ENCODE results near the gene PITPNC1. TPM values are rescaled to one million over a fixed set of nuclear protein-coding genes. Genes with fewer than 3 reads are reported as not detected.

PITPNC1 gene
- polyA plus RNA-seq, 1 experiment = 9.1 TPM

GRCh38 chr17:67659028-67659427 lies 281.9 kb downstream of the PITPNC1 start:
- POLR2A ChIA-PET = no interaction called here
- no peak for DNase-seq (ENCODE audit: low read depth, low spot score)
- CTCF ChIA-PET = no interaction called here

GRCh38 chr17:67662712-67663111 lies 285.6 kb downstream of the PITPNC1 start:
- POLR2A ChIA-PET = no interaction called here
- CTCF ChIA-PET = interaction anchor here (1.6 kb wide), 1 partner anchor 275 kb away, joined by 5 read pairs; no protein-coding TSS in a partner anchor

More at GRCh38 chr17:67659028-67659427, 281.9 kb downstream of the PITPNC1 start:
- H3K27me3 ChIP-seq (ENCODE audit: control insufficient read depth, insufficient read depth, low read length) = no peaks in the 10 kb centered on the region
- H3K9me3 ChIP-seq (ENCODE audit: control insufficient read depth, insufficient read depth, low read length) = no peaks in the 10 kb centered on the region; the same call in 1 of the 2 replicates
- H3K27ac ChIP-seq (ENCODE audit: low read depth, low read length) = no peak overlapping the region
- no peak overlapping the region for H3K4me3 ChIP-seq (ENCODE audit: low read depth, low read length)
- no peak for TF ChIP-seq CTCF (IDR thresholded peaks at IDR 0.05; ENCODE audit: low read depth, low read length)

GRCh38 chr17:67663457-67663856 lies 286.4 kb downstream of the PITPNC1 start:
- ChIA-PET CTCF (interaction anchor here (1.0 to 1.6 kb wide), 2 partner anchors 26 to 276 kb away, joined by 3 to 5 read pairs; no protein-coding TSS in a partner anchor), POLR2A (no interaction called here)
- Histone ChIP-seq H3K9me3 (ENCODE audit: control insufficient read depth, insufficient read depth, low read length) (no peaks in the 10 kb centered on the region), H3K27ac (ENCODE audit: low read depth, low read length) (no peak overlapping the region), H3K4me3 (ENCODE audit: low read depth, low read length) (no peak overlapping the region), H3K27me3 (ENCODE audit: control insufficient read depth, insufficient read depth, low read length) (no peaks in the 10 kb centered on the region)
- no peak for DNase-seq (ENCODE audit: low read depth, low spot score)
- no peak for TF ChIP-seq CTCF (IDR thresholded peaks at IDR 0.05; ENCODE audit: low read depth, low read length)

More at GRCh38 chr17:67662712-67663111, 285.6 kb downstream of the PITPNC1 start:
- no peak for TF ChIP-seq CTCF (IDR thresholded peaks at IDR 0.05; ENCODE audit: low read depth, low read length)
- no peaks in the 10 kb centered on the region for H3K27me3 ChIP-seq (ENCODE audit: control insufficient read depth, insufficient read depth, low read length)
- no peak overlapping the region for H3K27ac ChIP-seq (ENCODE audit: low read depth, low read length)
- no peak overlapping the region for H3K4me3 ChIP-seq (ENCODE audit: low read depth, low read length)
- DNase-seq (ENCODE audit: low read depth, low spot score) = no peak
- H3K9me3 ChIP-seq (ENCODE audit: control insufficient read depth, insufficient read depth, low read length) = no peaks in the 10 kb centered on the region; the same call in 1 of the 2 replicates

- no peaks in the 10 kb centered on the region for H3K27me3 ChIP-seq (ENCODE audit: control insufficient read depth, insufficient read depth, low read length)
- CTCF ChIA-PET = interaction anchor here (0.7 to 1.4 kb wide), 2 partner anchors 24 to 209 kb away, joined by 4 to 7 read pairs; no protein-coding TSS in a partner anchor
- no peak overlapping the region for H3K27ac ChIP-seq (ENCODE audit: low read depth, low read length)
- no peak for DNase-seq (ENCODE audit: low read depth, low spot score)
- H3K4me3 ChIP-seq (ENCODE audit: low read depth, low read length) = no peak overlapping the region
- POLR2A ChIA-PET = no interaction called here
- no peaks in the 10 kb centered on the region for H3K9me3 ChIP-seq (ENCODE audit: control insufficient read depth, insufficient read depth, low read length)
- TF ChIP-seq CTCF (IDR thresholded peaks at IDR 0.05; ENCODE audit: low read depth, low read length) = no peak
Measured at GRCh38 chr17:67666028-67666427, 288.9 kb downstream of the PITPNC1 start.

GRCh38 chr17:67666710-67667109 lies 289.6 kb downstream of the PITPNC1 start:
- no peak overlapping the region for H3K4me3 ChIP-seq (ENCODE audit: low read depth, low read length)
- no peak for DNase-seq (ENCODE audit: low read depth, low spot score)
- no peak for TF ChIP-seq CTCF (IDR thresholded peaks at IDR 0.05; ENCODE audit: low read depth, low read length)
- no peak overlapping the region for H3K27ac ChIP-seq (ENCODE audit: low read depth, low read length)
- no peaks in the 10 kb centered on the region for H3K27me3 ChIP-seq (ENCODE audit: control insufficient read depth, insufficient read depth, low read length)
- no peaks in the 10 kb centered on the region for H3K9me3 ChIP-seq (ENCODE audit: control insufficient read depth, insufficient read depth, low read length)
- ChIA-PET POLR2A (interaction anchor here (0.6 kb wide), 1 partner anchor 10 kb away, joined by 3 read pairs; no protein-coding TSS in a partner anchor), CTCF (no interaction called here)
